Tracheal epithelial cell (primary cell): ENCODE measurements around the gene TTC9C. TPM values are rescaled to one million over a fixed set of nuclear protein-coding genes. Genes with fewer than 3 reads are reported as not detected.

Source experiments
- total RNA-seq: library from RNA; depleted of rRNA; stranded (reverse); fragments of >200 nt; gene quantifications from 2 replicates; pipeline ENCODE4 v1.2.1, GENCODE V29; 2014

TTC9C gene, protein sequence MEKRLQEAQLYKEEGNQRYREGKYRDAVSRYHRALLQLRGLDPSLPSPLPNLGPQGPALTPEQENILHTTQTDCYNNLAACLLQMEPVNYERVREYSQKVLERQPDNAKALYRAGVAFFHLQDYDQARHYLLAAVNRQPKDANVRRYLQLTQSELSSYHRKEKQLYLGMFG
- 19.5 and 36.2 TPM in 2 replicates for total RNA-seq

DNA sequence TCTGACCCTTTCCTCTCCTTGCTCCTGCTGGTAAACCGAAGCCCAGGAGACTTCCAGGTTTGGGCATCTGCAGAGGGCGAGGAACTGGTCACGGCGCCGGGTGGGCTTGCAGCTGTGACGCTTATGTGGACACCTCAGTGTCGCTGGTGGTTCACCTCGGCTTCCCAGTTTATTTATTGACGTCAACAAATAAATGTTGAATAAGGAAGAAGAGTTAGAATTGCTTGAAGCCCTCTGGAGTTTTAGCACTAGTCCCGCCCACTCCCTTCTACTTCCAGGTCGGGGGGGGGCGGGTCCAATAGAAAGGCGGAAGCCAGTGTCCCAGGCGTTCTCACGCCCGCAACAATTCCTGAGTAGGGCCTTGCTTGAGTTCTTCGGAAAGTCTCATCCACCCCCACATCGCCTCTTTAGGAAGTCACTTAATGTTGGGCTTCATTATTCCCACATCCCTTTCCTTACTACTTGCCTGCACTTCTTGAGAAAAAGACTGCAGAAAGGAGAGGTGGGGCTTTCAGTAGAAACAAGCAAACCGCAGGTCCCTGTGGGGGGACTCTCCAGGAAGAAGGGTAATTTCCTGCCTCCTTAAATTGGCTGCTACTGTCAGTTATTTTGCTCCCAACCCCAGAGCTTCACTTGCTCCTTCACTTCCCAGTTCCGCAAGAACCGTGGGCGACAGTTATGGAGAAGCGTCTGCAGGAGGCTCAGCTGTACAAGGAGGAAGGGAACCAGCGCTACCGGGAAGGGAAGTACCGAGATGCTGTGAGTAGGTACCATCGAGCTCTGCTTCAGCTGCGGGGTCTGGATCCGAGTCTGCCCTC is at the start of gene TTC9C:
Gene TTC9C, plus strand, starts transcription at position 316 of the 818 bp plus-strand sequence. Its CDS starts 363 bp downstream, at position 679.

DNA sequence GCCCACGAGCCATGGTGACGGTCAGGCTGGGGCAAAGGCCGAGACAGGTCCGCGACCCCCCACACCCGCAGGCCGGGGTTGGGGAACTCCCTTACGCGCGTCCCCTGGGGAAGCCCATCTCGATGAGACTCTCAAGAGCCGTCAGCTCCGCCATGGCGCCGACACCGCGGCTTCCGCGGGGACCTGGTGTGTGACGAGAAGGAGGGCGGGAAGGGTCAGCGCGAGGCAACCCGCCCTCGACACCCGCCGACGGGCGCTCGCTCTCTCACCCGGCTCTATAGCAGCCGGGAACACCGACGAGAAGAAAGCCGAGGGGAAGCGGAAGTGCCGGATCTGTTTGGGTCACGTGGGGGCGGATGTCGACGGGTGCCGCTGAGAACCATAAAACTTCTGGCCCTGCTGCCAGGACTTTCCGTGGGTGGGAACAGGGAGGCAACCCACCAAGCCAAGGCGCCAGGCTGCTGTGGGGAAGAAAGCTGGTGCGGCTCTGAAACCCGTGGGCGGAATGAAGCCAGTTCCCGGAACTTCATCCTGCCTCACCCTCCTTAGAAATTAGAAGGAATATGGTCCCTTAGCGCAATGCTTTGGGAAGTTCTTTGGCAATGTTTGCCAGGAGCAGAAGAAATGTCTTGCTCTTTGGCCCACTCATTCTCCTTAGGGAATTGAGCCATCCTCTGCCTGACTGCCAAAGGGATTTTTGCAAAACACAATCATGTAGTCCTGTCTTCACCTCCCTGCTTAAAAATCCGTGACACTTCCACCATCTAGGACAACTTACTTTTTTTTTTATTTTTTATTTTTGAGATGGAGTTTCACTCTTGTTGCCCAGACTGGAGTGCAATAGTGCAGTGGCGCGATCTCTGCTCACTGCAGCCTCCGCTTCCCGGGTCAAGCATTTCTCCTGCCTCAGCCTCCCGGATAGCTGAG is 49.3 kb upstream of the TTC9C start, which contains the start of gene UBXN1:
Gene UBXN1, minus strand, starts transcription at position 304 of the 927 bp plus-strand sequence. Its CDS starts 150 bp downstream, at position 154.

DNA sequence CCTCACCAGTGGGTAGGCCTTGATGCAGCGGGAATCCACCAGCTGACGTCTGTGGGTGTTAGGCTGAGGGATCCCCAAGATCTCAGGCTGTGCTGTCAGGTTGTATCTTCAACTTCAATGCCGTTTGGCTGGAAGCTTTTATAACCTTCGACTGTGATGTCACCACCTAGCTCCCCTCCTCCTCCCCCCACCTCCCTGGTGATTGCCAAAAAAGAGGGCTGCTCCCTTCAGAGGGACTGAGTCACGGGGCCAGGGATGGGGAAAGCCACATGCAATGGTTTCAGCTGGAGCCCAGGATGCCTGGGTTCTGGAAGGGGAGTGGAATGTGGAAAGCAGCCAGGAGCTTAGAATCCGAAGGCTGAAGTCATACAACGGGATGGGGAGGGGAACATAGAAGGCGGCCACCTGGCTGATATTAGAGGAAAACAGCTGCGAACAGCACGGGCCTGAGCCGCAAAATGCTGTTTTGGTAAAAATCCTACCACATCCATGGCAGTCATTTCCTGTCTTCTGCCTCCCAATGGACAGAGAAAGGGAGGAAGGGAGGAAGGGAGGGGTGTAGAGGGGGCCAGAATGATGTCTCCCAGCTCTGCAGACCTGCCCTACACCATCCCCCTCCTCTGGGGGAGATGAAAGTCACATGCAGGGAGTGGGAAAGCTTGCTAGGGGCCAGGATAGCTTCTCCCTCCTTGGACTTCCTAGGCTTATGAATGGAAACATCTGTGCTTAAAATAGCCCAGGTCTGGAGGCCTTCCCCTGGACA is 38.7 kb upstream of the TTC9C start, which contains the start of gene LRRN4CL:
Gene LRRN4CL, minus strand, starts transcription at position 110 of the 763 bp plus-strand sequence. CDS start 1,022 bp downstream, outside the sequence.

DNA sequence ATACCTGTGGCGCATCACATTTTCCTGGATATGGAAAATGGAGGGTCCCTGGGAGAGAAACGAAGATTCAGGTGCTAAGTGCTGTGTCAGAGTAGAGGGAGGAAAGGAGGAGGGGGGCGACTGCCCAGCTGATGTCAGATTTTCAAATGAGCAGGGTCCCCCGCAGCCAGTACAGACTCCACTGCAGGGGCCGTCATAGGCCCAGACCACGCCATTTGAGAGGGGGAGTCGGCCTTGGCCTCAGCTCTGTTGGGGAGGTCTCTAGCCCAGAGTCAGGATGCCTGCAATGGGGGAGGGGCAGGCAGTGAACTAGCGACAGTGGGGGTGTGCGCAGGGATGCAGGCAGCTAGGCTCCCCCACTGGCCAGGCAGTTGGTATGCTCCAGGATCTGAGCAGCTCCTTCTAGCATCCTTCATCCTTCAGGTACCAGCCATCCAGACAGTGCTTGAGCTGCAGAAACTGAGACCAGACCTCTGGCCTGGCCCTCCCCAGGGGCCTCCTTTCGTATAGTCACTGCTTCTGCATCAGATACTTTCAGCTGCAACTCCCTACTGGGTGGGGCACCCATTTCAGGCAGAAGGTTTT is 20.9 kb upstream of the TTC9C start, which contains the start of the genes BSCL2 and GNG3:
Gene BSCL2, minus strand, starts transcription at position 148 of the 585 bp plus-strand sequence. CDS start 229 bp downstream, outside the sequence.
Gene GNG3, plus strand, starts transcription at position 400 of the 585 bp plus-strand sequence. CDS start 620 bp downstream, outside the sequence.

DNA sequence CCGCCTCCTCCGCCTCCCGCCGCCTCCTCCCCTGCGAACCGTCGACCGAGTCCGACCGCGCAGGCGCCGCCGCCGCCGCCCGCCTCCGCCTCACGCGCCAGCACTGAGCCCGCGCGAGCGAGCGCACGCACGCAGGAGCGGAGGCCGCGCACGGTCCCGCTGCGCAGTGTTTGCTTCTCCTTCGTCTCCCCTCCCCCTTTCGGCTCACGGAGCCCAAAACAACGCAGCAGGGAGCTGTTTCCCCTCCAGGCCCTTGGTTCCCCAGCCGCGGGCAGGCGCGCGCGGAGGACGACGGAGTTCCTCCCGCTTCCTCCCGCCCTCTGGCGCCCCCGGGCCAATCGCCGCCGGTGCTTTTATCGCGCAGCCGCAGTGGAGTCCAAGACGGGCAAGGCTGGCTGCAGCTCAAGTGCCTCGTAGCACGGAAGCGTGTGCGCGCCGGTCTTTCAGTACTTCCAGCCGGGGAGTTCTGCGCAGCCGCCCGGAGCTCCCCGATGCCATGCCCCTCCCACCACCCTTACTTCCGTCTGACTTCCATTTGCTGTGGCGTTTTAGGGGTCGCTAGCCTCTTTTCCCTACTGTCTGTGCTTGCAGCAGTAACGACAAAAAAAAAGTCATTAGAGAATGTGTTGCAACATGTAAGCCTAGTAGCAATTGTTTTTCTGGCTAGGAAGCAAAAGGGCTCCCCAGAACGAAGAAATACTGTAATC is 968 bp upstream of the TTC9C start, which contains the start of gene HNRNPUL2:
Gene HNRNPUL2, minus strand, starts transcription at position 293 of the 707 bp plus-strand sequence. CDS start 301 bp downstream, outside the sequence.

DNA sequence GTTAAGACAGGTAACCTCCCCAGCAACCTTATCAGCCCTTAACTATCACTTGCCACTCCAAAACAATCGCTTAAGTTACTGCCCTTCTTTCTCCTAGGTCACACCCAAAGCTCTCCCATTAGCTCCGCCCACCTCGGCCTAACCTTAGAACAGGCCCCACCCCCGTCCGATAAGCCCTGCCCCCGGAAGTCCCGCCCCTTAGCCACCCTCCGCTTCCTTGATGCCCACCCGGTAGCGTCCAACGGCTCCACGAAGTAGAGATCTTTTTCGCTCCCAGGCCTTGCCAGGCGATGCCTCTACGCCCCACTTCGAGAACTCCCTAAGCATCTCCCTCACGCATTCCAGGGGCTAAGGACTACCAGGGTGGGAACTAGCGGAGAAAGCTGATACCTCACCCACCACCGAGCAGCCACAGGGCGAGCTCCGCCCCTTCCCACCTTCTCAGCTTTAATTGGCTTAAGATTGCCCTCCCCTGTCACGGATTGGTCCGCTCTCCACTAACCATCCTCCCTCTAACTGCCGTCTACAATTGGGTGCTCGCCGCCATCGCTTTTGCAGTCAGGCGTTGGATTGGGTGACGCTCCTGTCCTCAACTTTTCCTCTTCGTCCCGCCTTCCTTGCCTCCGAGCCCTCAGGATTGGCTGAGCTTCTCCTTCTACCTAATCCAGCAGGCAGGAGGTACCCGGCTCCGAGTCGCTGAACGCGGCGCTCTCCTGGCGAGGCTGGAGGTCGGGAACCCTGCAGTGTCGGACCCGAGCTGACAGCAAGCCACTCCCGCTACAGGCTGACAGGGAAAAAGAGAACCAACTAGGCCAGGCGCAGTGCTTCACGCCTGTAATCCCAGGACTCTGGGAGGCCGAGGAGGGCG is 25.7 kb downstream of the TTC9C start, which contains the start of gene ZBTB3:
Gene ZBTB3, minus strand, starts transcription at position 425 of the 868 bp plus-strand sequence. CDS start 496 bp downstream, outside the sequence.

DNA sequence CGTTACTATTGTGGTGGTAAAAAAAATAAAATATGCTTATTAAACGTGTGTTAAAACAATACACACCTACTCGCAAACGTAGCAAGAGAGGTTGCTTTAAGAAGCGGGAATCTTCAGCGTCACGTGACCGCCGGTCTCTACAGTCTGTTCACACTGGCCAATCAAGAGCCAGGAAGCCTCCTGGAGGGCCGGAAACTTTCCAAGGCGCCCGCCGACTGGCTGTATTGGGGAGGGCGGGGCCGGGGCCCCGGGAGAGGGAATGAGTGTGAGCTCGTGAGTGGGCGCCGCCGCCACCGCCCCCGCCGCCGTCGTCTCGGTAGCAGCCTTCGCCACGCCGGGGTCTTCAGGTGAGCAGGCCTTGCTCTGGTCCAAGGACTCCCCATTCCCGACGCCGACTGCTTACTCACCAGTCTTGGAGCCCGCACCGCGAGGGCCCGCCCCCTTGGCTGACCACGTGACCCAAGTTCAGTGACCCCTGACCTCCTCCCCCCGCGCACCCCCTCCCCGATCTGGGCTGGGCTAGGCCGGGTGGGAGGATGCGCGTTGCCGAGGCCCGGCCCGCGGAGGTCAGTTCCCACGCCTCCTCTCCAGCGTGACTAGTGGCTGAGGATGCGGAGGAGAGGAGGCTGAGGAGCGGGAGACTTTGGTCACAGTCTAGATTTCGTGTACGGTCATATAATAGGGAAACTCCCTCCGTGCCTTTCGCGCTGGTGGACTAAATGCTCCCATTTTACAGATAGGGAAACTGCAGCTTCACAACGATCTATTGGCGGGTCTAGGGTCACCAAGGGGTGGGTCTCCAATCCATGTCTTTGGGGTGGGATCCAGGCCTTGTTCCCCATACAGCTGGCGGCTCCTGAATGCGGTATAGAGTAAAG is 43.1 kb downstream of the TTC9C start, which contains the start of gene TAF6L:
Gene TAF6L, plus strand, starts transcription at position 253 of the 878 bp plus-strand sequence. CDS start 4,388 bp downstream, outside the sequence.

DNA sequence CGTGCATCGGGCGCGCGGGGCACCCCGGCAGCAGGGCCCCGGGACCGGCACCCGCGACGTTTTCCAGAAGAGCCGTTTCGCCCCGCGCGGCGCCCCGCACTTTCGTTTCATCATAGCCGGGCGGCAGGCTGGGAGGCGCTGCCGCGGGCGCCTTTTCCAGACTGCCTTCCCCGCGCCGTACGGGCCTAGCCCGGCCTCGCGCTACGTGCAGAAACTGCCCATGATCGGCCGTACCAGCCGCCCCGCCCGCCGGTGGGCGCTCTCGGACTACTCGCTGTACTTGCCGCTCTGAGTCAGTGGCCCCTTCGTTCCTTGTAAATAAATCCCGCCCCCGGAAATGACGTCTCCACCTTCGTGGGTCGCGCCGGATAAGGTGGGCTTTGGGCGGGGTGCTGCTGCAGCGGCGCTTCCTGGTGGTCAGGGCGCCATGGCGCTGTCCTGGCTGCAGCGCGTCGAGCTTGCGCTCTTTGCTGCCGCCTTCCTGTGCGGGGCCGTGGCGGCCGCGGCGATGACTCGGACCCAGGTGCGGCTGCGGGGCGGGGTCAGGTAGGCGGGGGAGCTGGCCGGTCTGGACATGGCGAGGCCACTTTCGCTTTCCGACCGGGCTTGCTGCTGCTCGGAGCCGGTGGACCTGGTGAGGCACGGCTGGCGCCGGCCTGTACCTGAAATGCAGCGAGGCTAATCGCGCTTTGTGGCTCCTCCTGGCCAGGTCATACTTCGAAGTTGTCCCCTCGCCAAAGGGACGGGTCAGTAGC is 58.9 kb downstream of the TTC9C start, which contains the start of gene TMEM179B:
Gene TMEM179B, plus strand, starts transcription at position 398 of the 755 bp plus-strand sequence. Its CDS starts 30 bp downstream, at position 428.

Other genes starting within 250 kb of the TTC9C start
- 448 and 668 TPM in 2 replicates for gene AHNAK, start 181.7 kb upstream of the TTC9C start, total RNA-seq
- gene EEF1G, start 154.6 kb upstream of the TTC9C start, total RNA-seq: 1,841 and 2,603 TPM in 2 replicates
- 7.0 and 9.0 TPM in 2 replicates for gene TUT1, start 137.0 kb upstream of the TTC9C start, total RNA-seq
- gene MTA2, start 126.6 kb upstream of the TTC9C start, total RNA-seq: 141 and 164 TPM in 2 replicates
- gene EML3, start 115.7 kb upstream of the TTC9C start, total RNA-seq: 12.1 and 17.8 TPM in 2 replicates
- 1.4 and 3.0 TPM in 2 replicates for gene ROM1, start 115.2 kb upstream of the TTC9C start, total RNA-seq
- gene B3GAT3, start 106.5 kb upstream of the TTC9C start, total RNA-seq: 45.1 and 50.5 TPM in 2 replicates
- gene GANAB, start 81.9 kb upstream of the TTC9C start, total RNA-seq: 132 and 144 TPM in 2 replicates
- gene INTS5, start 75.2 kb upstream of the TTC9C start, total RNA-seq: 25.8 and 30.5 TPM in 2 replicates
- 23.9 and 32.8 TPM in 2 replicates for gene C11orf98, start 63.3 kb upstream of the TTC9C start, total RNA-seq
- gene CSKMT, start 63.2 kb upstream of the TTC9C start, total RNA-seq: 4.3 and 26.0 TPM in 2 replicates
- gene UQCC3, start 56.8 kb upstream of the TTC9C start, total RNA-seq: 11.6 and 20.2 TPM in 2 replicates
- 0.85 and 0.96 TPM in 2 replicates for gene LBHD1, start 56.2 kb upstream of the TTC9C start, total RNA-seq
- 172 and 236 TPM in 2 replicates for gene UBXN1, start 49.4 kb upstream of the TTC9C start, total RNA-seq
- gene LRRN4CL, start 39.0 kb upstream of the TTC9C start, total RNA-seq: under 0.01 and 0.21 TPM in 2 replicates
- gene BSCL2, start 21.1 kb upstream of the TTC9C start, total RNA-seq: 27.0 and 61.6 TPM in 2 replicates
- gene GNG3, start 20.8 kb upstream of the TTC9C start, total RNA-seq: not detected in 2 replicates
- gene HNRNPUL2, start 1.0 kb upstream of the TTC9C start, total RNA-seq: 6.0 and 7.2 TPM in 2 replicates
- 9.9 and 11.5 TPM in 2 replicates for gene ZBTB3, start 25.7 kb downstream of the TTC9C start, total RNA-seq
- 71.8 and 86.8 TPM in 2 replicates for gene POLR2G, start 33.1 kb downstream of the TTC9C start, total RNA-seq
- gene TAF6L, start 42.9 kb downstream of the TTC9C start, total RNA-seq: 13.3 and 21.1 TPM in 2 replicates
- 39.3 and 46.3 TPM in 2 replicates for gene TMEM179B, start 58.9 kb downstream of the TTC9C start, total RNA-seq
- gene TMEM223, start 63.5 kb downstream of the TTC9C start, total RNA-seq: 25.8 and 29.6 TPM in 2 replicates
- 8.5 and 11.8 TPM in 2 replicates for gene NXF1, start 77.0 kb downstream of the TTC9C start, total RNA-seq
- gene STX5, start 103.6 kb downstream of the TTC9C start, total RNA-seq: 24.9 and 27.2 TPM in 2 replicates
- gene TEX54, start 104.4 kb downstream of the TTC9C start, total RNA-seq: not detected in 2 replicates
- 85.3 and 91.8 TPM in 2 replicates for gene WDR74, start 111.1 kb downstream of the TTC9C start, total RNA-seq
- 423 and 762 TPM in 2 replicates for gene SLC3A2, start 152.4 kb downstream of the TTC9C start, total RNA-seq
- gene CHRM1, start 192.9 kb downstream of the TTC9C start, total RNA-seq: not detected in 2 replicates